ENCODE measurements around the gene GNB1L.

Gene GNB1L

GRCh38 chr22:19745155-19746101 lies 109.2 kb downstream of the GNB1L start:
- Histone ChIP-seq H3K9me3 (ENCODE audit: control insufficient read depth, low read length) (no peaks in the 10 kb centered on the region), H3K4me1 (ENCODE audit: control insufficient read depth, insufficient read depth, low read length) (peaks cover 23% of the 10 kb centered on the region), H3K27ac (ENCODE audit: insufficient read depth, low read depth, low read length, poor library complexity, severe bottlenecking) (no peak overlapping the region), H3K36me3 (ENCODE audit: control insufficient read depth, insufficient read depth, low read length) (no peaks in the 10 kb centered on the region), H3K27me3 (ENCODE audit: control insufficient read depth, insufficient read depth, low read length, poor library complexity, severe bottlenecking) (no peaks in the 10 kb centered on the region), H3K4me3 (ENCODE audit: insufficient read depth, low read depth, low read length) (no peak overlapping the region)
- WGBS, 2 experiments: 83% methylated on average over 24 of the region's 24 CpGs

- Histone ChIP-seq H3K4me1 (ENCODE audit: control insufficient read depth, insufficient read depth, low read length) (peaks cover 14% of the 10 kb centered on the region), H3K9me3 (ENCODE audit: control insufficient read depth, low read length) (no peaks in the 10 kb centered on the region), H3K4me3 (ENCODE audit: insufficient read depth, low read depth, low read length) (no peak overlapping the region), H3K27me3 (ENCODE audit: control insufficient read depth, insufficient read depth, low read length, poor library complexity, severe bottlenecking) (no peaks in the 10 kb centered on the region), H3K27ac (ENCODE audit: insufficient read depth, low read depth, low read length, poor library complexity, severe bottlenecking) (no peak overlapping the region), H3K36me3 (ENCODE audit: control insufficient read depth, insufficient read depth, low read length) (no peaks in the 10 kb centered on the region)
- WGBS, 2 experiments: 89 to 91% methylated on average over 13 of the region's 13 CpGs
These were observed 110.2 kb downstream of the GNB1L start for GRCh38 chr22:19744350-19745006.

- Histone ChIP-seq H3K4me3 (ENCODE audit: insufficient read depth, low read depth, low read length) (no peak overlapping the region), H3K27me3 (ENCODE audit: control insufficient read depth, insufficient read depth, low read length, poor library complexity, severe bottlenecking) (no peaks in the 10 kb centered on the region), H3K9me3 (ENCODE audit: control insufficient read depth, low read length) (no peaks in the 10 kb centered on the region), H3K4me1 (ENCODE audit: control insufficient read depth, insufficient read depth, low read length) (peaks cover 14% of the 10 kb centered on the region), H3K27ac (ENCODE audit: insufficient read depth, low read depth, low read length, poor library complexity, severe bottlenecking) (no peak overlapping the region), H3K36me3 (ENCODE audit: control insufficient read depth, insufficient read depth, low read length) (no peaks in the 10 kb centered on the region)
- 90 to 95% methylated on average over 4 of the region's 4 CpGs for WGBS, 2 experiments
These were observed 111.0 kb downstream of the GNB1L start for GRCh38 chr22:19743651-19744050.

- Histone ChIP-seq H3K4me3 (ENCODE audit: insufficient read depth, low read depth, low read length) (no peak overlapping the region), H3K27me3 (ENCODE audit: control insufficient read depth, insufficient read depth, low read length, poor library complexity, severe bottlenecking) (no peaks in the 10 kb centered on the region), H3K9me3 (ENCODE audit: control insufficient read depth, low read length) (no peaks in the 10 kb centered on the region), H3K36me3 (ENCODE audit: control insufficient read depth, insufficient read depth, low read length) (no peaks in the 10 kb centered on the region), H3K27ac (ENCODE audit: insufficient read depth, low read depth, low read length, poor library complexity, severe bottlenecking) (no peak overlapping the region), H3K4me1 (ENCODE audit: control insufficient read depth, insufficient read depth, low read length) (peaks cover 19% of the 10 kb centered on the region)
- WGBS, 2 experiments: 93 to 94% methylated on average over 6 of the region's 6 CpGs
These were observed 111.6 kb downstream of the GNB1L start for GRCh38 chr22:19743081-19743480.

GRCh38 chr22:19742160-19743066 lies 112.3 kb downstream of the GNB1L start:
- WGBS, 2 experiments: 92% methylated on average over 21 of the region's 21 CpGs
- Histone ChIP-seq H3K4me3 (ENCODE audit: insufficient read depth, low read depth, low read length) (no peak overlapping the region), H3K9me3 (ENCODE audit: control insufficient read depth, low read length) (no peaks in the 10 kb centered on the region), H3K4me1 (ENCODE audit: control insufficient read depth, insufficient read depth, low read length) (peaks cover 26% of the 10 kb centered on the region), H3K27me3 (ENCODE audit: control insufficient read depth, insufficient read depth, low read length, poor library complexity, severe bottlenecking) (no peaks in the 10 kb centered on the region), H3K36me3 (ENCODE audit: control insufficient read depth, insufficient read depth, low read length) (no peaks in the 10 kb centered on the region), H3K27ac (ENCODE audit: insufficient read depth, low read depth, low read length, poor library complexity, severe bottlenecking) (no peak overlapping the region)

GRCh38 chr22:19741053-19741452 lies 113.6 kb downstream of the GNB1L start:
- peaks cover 36% of the 10 kb centered on the region for H3K4me1 ChIP-seq (ENCODE audit: control insufficient read depth, insufficient read depth, low read length)
- no peak overlapping the region for H3K27ac ChIP-seq (ENCODE audit: insufficient read depth, low read depth, low read length, poor library complexity, severe bottlenecking)
- WGBS, 2 experiments: 94% methylated on average over 7 of the region's 7 CpGs
- no peaks in the 10 kb centered on the region for H3K27me3 ChIP-seq (ENCODE audit: control insufficient read depth, insufficient read depth, low read length, poor library complexity, severe bottlenecking)
- H3K4me3 ChIP-seq (ENCODE audit: insufficient read depth, low read depth, low read length): no peak overlapping the region
- H3K9me3 ChIP-seq (ENCODE audit: control insufficient read depth, low read length): no peaks in the 10 kb centered on the region
- H3K36me3 ChIP-seq (ENCODE audit: control insufficient read depth, insufficient read depth, low read length): no peaks in the 10 kb centered on the region

- no peaks in the 10 kb centered on the region for H3K9me3 ChIP-seq (ENCODE audit: control insufficient read depth, low read length)
- H3K27ac ChIP-seq (ENCODE audit: insufficient read depth, low read depth, low read length, poor library complexity, severe bottlenecking): no peak overlapping the region
- peaks cover 32% of the 10 kb centered on the region for H3K4me1 ChIP-seq (ENCODE audit: control insufficient read depth, insufficient read depth, low read length)
- 88 to 89% methylated on average over 15 of the region's 15 CpGs for WGBS, 2 experiments
- H3K4me3 ChIP-seq (ENCODE audit: insufficient read depth, low read depth, low read length): no peak overlapping the region
- H3K36me3 ChIP-seq (ENCODE audit: control insufficient read depth, insufficient read depth, low read length): no peaks in the 10 kb centered on the region
- H3K27me3 ChIP-seq (ENCODE audit: control insufficient read depth, insufficient read depth, low read length, poor library complexity, severe bottlenecking): no peaks in the 10 kb centered on the region
These were observed 114.1 kb downstream of the GNB1L start for GRCh38 chr22:19740586-19740985.

- no peak overlapping the region for H3K4me3 ChIP-seq (ENCODE audit: insufficient read depth, low read depth, low read length)
- 93% methylated on average over 7 of the region's 7 CpGs for WGBS, 2 experiments
- H3K4me1 ChIP-seq (ENCODE audit: control insufficient read depth, insufficient read depth, low read length): peaks cover 32% of the 10 kb centered on the region
- no peaks in the 10 kb centered on the region for H3K9me3 ChIP-seq (ENCODE audit: control insufficient read depth, low read length)
- no peaks in the 10 kb centered on the region for H3K36me3 ChIP-seq (ENCODE audit: control insufficient read depth, insufficient read depth, low read length)
- H3K27ac ChIP-seq (ENCODE audit: insufficient read depth, low read depth, low read length, poor library complexity, severe bottlenecking): no peak overlapping the region
- H3K27me3 ChIP-seq (ENCODE audit: control insufficient read depth, insufficient read depth, low read length, poor library complexity, severe bottlenecking): no peaks in the 10 kb centered on the region
These were observed 114.7 kb downstream of the GNB1L start for GRCh38 chr22:19739911-19740449.

- Histone ChIP-seq H3K4me3 (ENCODE audit: insufficient read depth, low read depth, low read length) (no peak overlapping the region), H3K36me3 (ENCODE audit: control insufficient read depth, insufficient read depth, low read length) (no peaks in the 10 kb centered on the region), H3K4me1 (ENCODE audit: control insufficient read depth, insufficient read depth, low read length) (peaks cover 32% of the 10 kb centered on the region), H3K27ac (ENCODE audit: insufficient read depth, low read depth, low read length, poor library complexity, severe bottlenecking) (no peak overlapping the region), H3K27me3 (ENCODE audit: control insufficient read depth, insufficient read depth, low read length, poor library complexity, severe bottlenecking) (no peaks in the 10 kb centered on the region), H3K9me3 (ENCODE audit: control insufficient read depth, low read length) (no peaks in the 10 kb centered on the region)
- WGBS, 2 experiments: 84 to 85% methylated on average over 16 of the region's 16 CpGs
These were observed 115.2 kb downstream of the GNB1L start for GRCh38 chr22:19739448-19739895.

All from ectodermal cell (in vitro differentiated cells).